ENCODE measurements around the gene GABRP.

GRCh38 chr5:170849374-170849773 is 65.8 kb downstream of the GABRP start:
- TF ChIP-seq POLR2A (IDR thresholded peaks at IDR 0.05) (no peak), CTCF (IDR thresholded peaks at IDR 0.05) (no peak)
